A549 (cell line): Measurements from ENCODE around the gene KIF1B. TPM values are rescaled to one million over a fixed set of nuclear protein-coding genes. Genes with fewer than 3 reads are reported as not detected.

ENCODE experiments used
- ATAC-seq, 2 experiments: fragments of 200-7000 bp in 1 of 2; fragments of >200 bp in 1 of 2; cut with Nextera tagmentation in 1 of 2; cut with Tn5 transposase in 1 of 2; 3 replicates each; pipeline versions ENCODE4 v1.8.0 to v1.9.1; 2018 to 2020; ENCODE audit warnings: mild to moderate bottlenecking in 1 of 2, moderate library complexity in 1 of 2
- CTCF ChIA-PET: fragments of 300-600 bp; sonication (Branson Sonifier 250); formaldehyde crosslinking; extraction: SDS; loops from one replicate; lab custom pipeline; 2021; ENCODE audit warnings: antibody characterized with exemption, inconsistent platforms; lab: Yijun Ruan, JAX
- POLR2A ChIA-PET: fragments of 350-600 bp; formaldehyde crosslinking; extraction: SDS; loops from one replicate; lab custom pipeline; 2021; ENCODE audit warnings: antibody characterized with exemption, inconsistent platforms; lab: Yijun Ruan, JAX
- DNase-seq, 2 experiments: peaks; one replicate each; pipeline versions ENCODE4 v3.0.0 to v3.0.0-alpha.2; 2011 to 2016; ENCODE audit warnings: low read depth in 1 of 2, low spot score in 1 of 2
- FAIRE-seq: peaks from 2 replicates; lab custom pipeline; 2011; peaks lifted over from hg19 to GRCh38; lab: Jason Lieb, UNC
- H3K27ac ChIP-seq, 2 experiments: fragments of >200 bp; sonication (Bioruptor Twin); formaldehyde crosslinking; 3 replicates each; pipeline ENCODE4 v1.5.1; 2016 to 2017
- H3K4me1 ChIP-seq: fragments of >200 bp; sonication (Bioruptor Twin); formaldehyde crosslinking; 3 replicates; pipeline ENCODE4 v1.6.1; 2016
- H3K4me2 ChIP-seq: fragments of >200 bp; sonication (Bioruptor Twin); formaldehyde crosslinking; 3 replicates; pipeline ENCODE4 v1.6.1; 2016
- H3K4me3 ChIP-seq: fragments of >200 bp; sonication (Bioruptor Twin); formaldehyde crosslinking; 3 replicates; pipeline ENCODE4 v1.5.1; 2016
- H3K9me3 ChIP-seq: fragments of >200 bp; sonication (Bioruptor Twin); formaldehyde crosslinking; 3 replicates; pipeline ENCODE4 v1.6.1; 2016
- BHLHE40 ChIP-seq: IDR thresholded peaks from 2 replicates; pipeline ENCODE4 v1.6.1; 2012; ENCODE audit warnings: low read depth, low read length, inconsistent platforms
- CEBPB ChIP-seq, 2 experiments: fragments of >200 bp in 1 of 2; sonication (Bioruptor Twin) in 1 of 2; formaldehyde crosslinking in 1 of 2; IDR thresholded peaks; 2 replicates each; pipeline ENCODE4 v1.6.1; 2012 to 2016
- CHD2 ChIP-seq: fragments of 150-350 bp; IDR thresholded peaks from 2 replicates; pipeline ENCODE4 v1.6.1; 2014; ENCODE audit warnings: low read length; ENCODE audit not compliant: partially characterized antibody
- E2F6 ChIP-seq: IDR thresholded peaks from 2 replicates; pipeline ENCODE4 v1.6.1; 2012; ENCODE audit warnings: low read depth, borderline replicate concordance
- EHMT2 ChIP-seq: fragments of 200-600 bp; sonication (generic); IDR thresholded peaks from 2 replicates; pipeline ENCODE4 v1.6.1; 2016; ENCODE audit warnings: antibody characterized with exemption, low read depth, mild to moderate bottlenecking, moderate library complexity
- EP300 ChIP-seq, 2 experiments: fragments of >200 bp; sonication (Bioruptor Twin); formaldehyde crosslinking; IDR thresholded peaks; 2 replicates in 1 of 2; 3 replicates in 1 of 2; pipeline ENCODE4 v1.6.1; 2016 to 2017
- ESRRA ChIP-seq: fragments of 150-350 bp; IDR thresholded peaks from 2 replicates; pipeline ENCODE4 v1.6.1; 2014; ENCODE audit warnings: mild to moderate bottlenecking, low read length, borderline replicate concordance
- FOSB ChIP-seq: fragments of 250-450 bp; sonication (Bioruptor Pico); IDR thresholded peaks from 2 replicates; pipeline ENCODE4 v1.5.0; 2020; ENCODE audit warnings: mild to moderate bottlenecking, moderate library complexity
- FOXS1 ChIP-seq: fragments of 250-450 bp; sonication (Bioruptor Pico); IDR thresholded peaks from 2 replicates; pipeline ENCODE4 v1.5.0; 2020; ENCODE audit warnings: mild to moderate bottlenecking, moderate library complexity
- HDAC2 ChIP-seq: fragments of 200-600 bp; sonication (generic); IDR thresholded peaks from 2 replicates; pipeline ENCODE4 v1.6.1; 2016
- HEYL ChIP-seq: fragments of 250-450 bp; sonication (Bioruptor Pico); IDR thresholded peaks from 2 replicates; pipeline ENCODE4 v1.8.0; 2021; ENCODE audit warnings: mild to moderate bottlenecking, moderate library complexity
- HOXA7 ChIP-seq: fragments of 250-450 bp; sonication (Bioruptor Pico); IDR thresholded peaks from 2 replicates; pipeline ENCODE4 v1.5.0; 2020; ENCODE audit warnings: mild to moderate bottlenecking, moderate library complexity
- HOXB13 ChIP-seq: fragments of 250-450 bp; sonication (Bioruptor Pico); IDR thresholded peaks from 2 replicates; pipeline ENCODE4 v1.5.0; 2020; ENCODE audit warnings: low read depth, mild to moderate bottlenecking, moderate library complexity
- JUN ChIP-seq, 2 experiments: fragments of >200 bp; sonication (Bioruptor Twin); formaldehyde crosslinking; IDR thresholded peaks; 2 replicates in 1 of 2; 3 replicates in 1 of 2; pipeline ENCODE4 v1.6.1; 2016 to 2017
- KDM1A ChIP-seq: fragments of 200-600 bp; sonication (generic); IDR thresholded peaks from 2 replicates; pipeline ENCODE4 v1.6.1; 2016; ENCODE audit warnings: low read depth, mild to moderate bottlenecking
- MAZ ChIP-seq: fragments of 150-350 bp; IDR thresholded peaks from 2 replicates; pipeline ENCODE4 v1.6.1; 2014; ENCODE audit warnings: antibody characterized with exemption, low read depth, low read length, borderline replicate concordance
- MYC ChIP-seq: IDR thresholded peaks from 2 replicates; pipeline ENCODE4 v1.6.1; 2012; ENCODE audit warnings: mild to moderate bottlenecking, inconsistent platforms, low read length, improper control_type of control experiment, borderline replicate concordance
- NFE2L2 ChIP-seq: fragments of 150-350 bp; conservative IDR thresholded peaks from 2 replicates; pipeline ENCODE4 v1.6.1; 2014; ENCODE audit warnings: low read length
- NPAS2 ChIP-seq: fragments of 250-450 bp; sonication (Bioruptor Pico); IDR thresholded peaks from 2 replicates; pipeline ENCODE4 v1.8.0; 2022; ENCODE audit warnings: mild to moderate bottlenecking, moderate library complexity, borderline replicate concordance
- NR3C1 ChIP-seq: fragments of >200 bp; sonication (Bioruptor Twin); formaldehyde crosslinking; IDR thresholded peaks from 3 replicates; pipeline ENCODE4 v1.6.1; 2017
- POLR2A ChIP-seq: IDR thresholded peaks from 2 replicates; pipeline ENCODE4 v1.6.1; 2012; ENCODE audit warnings: mild to moderate bottlenecking, low read length
- RAD21 ChIP-seq, 2 experiments: fragments of >200 bp in 1 of 2; sonication (Bioruptor Twin) in 1 of 2; formaldehyde crosslinking in 1 of 2; IDR thresholded peaks in 1 of 2; conservative IDR thresholded peaks in 1 of 2; 2 replicates in 1 of 2; 3 replicates in 1 of 2; pipeline ENCODE4 v1.6.1; 2012 to 2018; ENCODE audit warnings: inconsistent platforms in 1 of 2
- RARB ChIP-seq: fragments of 250-450 bp; sonication (Bioruptor Pico); IDR thresholded peaks from 2 replicates; pipeline ENCODE4 v1.8.0; 2021; ENCODE audit warnings: mild to moderate bottlenecking, moderate library complexity
- SMC3 ChIP-seq: fragments of >200 bp; sonication (Bioruptor Twin); formaldehyde crosslinking; IDR thresholded peaks from 3 replicates; pipeline ENCODE4 v1.6.1; 2018; ENCODE audit warnings: inconsistent platforms
- ZNF302 ChIP-seq: fragments of 250-450 bp; sonication (Bioruptor Pico); IDR thresholded peaks from 2 replicates; pipeline ENCODE4 v1.9.0; 2021; ENCODE audit warnings: inconsistent platforms, mild to moderate bottlenecking, moderate library complexity
- WGBS: methylation state at CpG from one replicate; pipeline ENCODE4 v1.1.6; 2017; ENCODE audit errors: missing lambda C conversion rate; 5-methylcytosine and 5-hydroxymethylcytosine counted together
- polyA plus RNA-seq, 4 experiments: library from polyadenylated mRNA; depleted of rRNA in 3 of 4; stranded (reverse); fragments of >200 nt; fragmentation: RNase III in 1 of 4; extraction: RNeasy Plus Mini Kit Qiagen cat#74134 plus additional on column Dnase treatment in 1 of 4; gene quantifications; 2 replicates in 3 of 4; 3 replicates in 1 of 4; pipeline ENCODE4 v1.2.3, GENCODE V29; 2011 to 2017
- TF ChIP-seq, protein P1 (sequence below): fragments of 150-350 bp; IDR thresholded peaks from 2 replicates; pipeline ENCODE4 v1.6.1; 2014; ENCODE audit warnings: low read depth, mild to moderate bottlenecking, low read length
- TF ChIP-seq, protein P2 (sequence below): fragments of 250-450 bp; sonication (Bioruptor Pico); IDR thresholded peaks from 2 replicates; pipeline ENCODE4 v1.5.0; 2021; ENCODE audit warnings: mild to moderate bottlenecking, moderate library complexity, borderline replicate concordance

KIF1B gene
- polyA plus RNA-seq, 2 of the 4 experiments (the other 2 are of a cell fraction), result 9.8 to 18.3 TPM

- CTCF ChIA-PET, result interaction anchor here (0.6 to 3.2 kb wide), 4 partner anchors 16 to 237 kb away, joined by 3 to 13 read pairs (median 3); partner anchors contain the start of genes CENPS and KIF1B
- Histone ChIP-seq H3K9me3 (no peaks in the 10 kb centered on the region), H3K27ac (no peak overlapping the region), H3K4me2 (no peak overlapping the region), H3K4me3 (no peak overlapping the region), H3K4me1 (peaks cover 7% of the 10 kb centered on the region; the same call in 2 of the 3 replicates)
- ATAC-seq, result no peak
- no peak for FAIRE-seq
- no peak for TF ChIP-seq MYC
- no peak for TF ChIP-seq FOXS1 (CRISPR knock-in tag)
- TF ChIP-seq NFE2L2, result no peak
- no peak for TF ChIP-seq CHD2
- TF ChIP-seq ZNF302 (CRISPR knock-in tag), result no peak
- no peak for TF ChIP-seq RARB (CRISPR knock-in tag)
- no peak for TF ChIP-seq NR3C1
- TF ChIP-seq KDM1A, result no peak
- TF ChIP-seq NPAS2 (CRISPR knock-in tag), result no peak
- TF ChIP-seq HOXB13 (CRISPR knock-in tag), result no peak
- no peak for TF ChIP-seq HDAC2
- no peak for TF ChIP-seq MAZ
- no peak for TF ChIP-seq EP300 (IDR thresholded peaks at IDR 0.05)
- TF ChIP-seq HEYL (CRISPR knock-in tag), result no peak
- TF ChIP-seq POLR2A, result no peak
- POLR2A ChIA-PET, result no interaction called here
- no peak for DNase-seq
- 68% methylated on average over 6 of the region's 6 CpGs for WGBS
Measured at GRCh38 chr1:10193288-10193687, 17.1 kb upstream of the KIF1B start.

GRCh38 chr1:10195570-10195969 is 14.8 kb upstream of the KIF1B start:
- Histone ChIP-seq H3K9me3 (no peaks in the 10 kb centered on the region), H3K27ac (no peak overlapping the region; a peak in 1 of 6 replicates), H3K4me2 (peak overlapping the region; percentile 28; the same call in 1 of the 3 replicates), H3K4me1 (peaks cover 7% of the 10 kb centered on the region; the same call in 2 of the 3 replicates), H3K4me3 (no peak overlapping the region)
- FAIRE-seq, result no peak
- peak in 1 of 2 experiments; percentile 24; a peak in 2 of 6 replicates for ATAC-seq
- ChIA-PET POLR2A (interaction anchor here (1.5 kb wide), 1 partner anchor 15 kb away, joined by 3 read pairs; the partner anchor contains the start of gene KIF1B), CTCF (interaction anchor here (1.2 kb wide), 1 partner anchor 15 kb away, joined by 6 read pairs; the partner anchor contains the start of gene KIF1B)
- TF ChIP-seq NPAS2 (CRISPR knock-in tag) (no peak), RAD21 (conservative IDR thresholded peaks at IDR 0.05 in 1 of 2, IDR thresholded peaks at IDR 0.05 in 1 of 2) (no peak), JUN (IDR thresholded peaks at IDR 0.05) (no peak), RARB (CRISPR knock-in tag) (no peak), HOXA7 (CRISPR knock-in tag) (no peak), NR3C1 (no peak), CEBPB (IDR thresholded peaks at IDR 0.05) (peak; percentile 67 to 75; a peak in 3 of 4 replicates)
- TF ChIP-seq, protein P1, sequence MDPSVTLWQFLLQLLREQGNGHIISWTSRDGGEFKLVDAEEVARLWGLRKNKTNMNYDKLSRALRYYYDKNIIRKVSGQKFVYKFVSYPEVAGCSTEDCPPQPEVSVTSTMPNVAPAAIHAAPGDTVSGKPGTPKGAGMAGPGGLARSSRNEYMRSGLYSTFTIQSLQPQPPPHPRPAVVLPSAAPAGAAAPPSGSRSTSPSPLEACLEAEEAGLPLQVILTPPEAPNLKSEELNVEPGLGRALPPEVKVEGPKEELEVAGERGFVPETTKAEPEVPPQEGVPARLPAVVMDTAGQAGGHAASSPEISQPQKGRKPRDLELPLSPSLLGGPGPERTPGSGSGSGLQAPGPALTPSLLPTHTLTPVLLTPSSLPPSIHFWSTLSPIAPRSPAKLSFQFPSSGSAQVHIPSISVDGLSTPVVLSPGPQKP, result no peak
- WGBS, result 71% methylated on average over 6 of the region's 6 CpGs
- peak in 1 of 2 experiments; percentile 37 for DNase-seq

GRCh38 chr1:10196976-10197375 is 13.4 kb upstream of the KIF1B start:
- CTCF ChIA-PET, result interaction anchor here (5.4 kb wide), 1 partner anchor 13 kb away, joined by 34 read pairs; the partner anchor contains the start of gene KIF1B
- Histone ChIP-seq H3K4me2 (no peak overlapping the region), H3K27ac (no peak overlapping the region), H3K9me3 (no peaks in the 10 kb centered on the region), H3K4me1 (peaks cover 7% of the 10 kb centered on the region; the same call in 2 of the 3 replicates), H3K4me3 (no peak overlapping the region)
- no peak for ATAC-seq
- POLR2A ChIA-PET, result interaction anchor here (1.5 kb wide), 1 partner anchor 13 kb away, joined by 3 read pairs; the partner anchor contains the start of gene KIF1B
- TF ChIP-seq BHLHE40, result no peak
- TF ChIP-seq EHMT2, result no peak
- no peak for TF ChIP-seq EP300 (IDR thresholded peaks at IDR 0.05)
- no peak for TF ChIP-seq JUN (IDR thresholded peaks at IDR 0.05)
- TF ChIP-seq, protein P2, sequence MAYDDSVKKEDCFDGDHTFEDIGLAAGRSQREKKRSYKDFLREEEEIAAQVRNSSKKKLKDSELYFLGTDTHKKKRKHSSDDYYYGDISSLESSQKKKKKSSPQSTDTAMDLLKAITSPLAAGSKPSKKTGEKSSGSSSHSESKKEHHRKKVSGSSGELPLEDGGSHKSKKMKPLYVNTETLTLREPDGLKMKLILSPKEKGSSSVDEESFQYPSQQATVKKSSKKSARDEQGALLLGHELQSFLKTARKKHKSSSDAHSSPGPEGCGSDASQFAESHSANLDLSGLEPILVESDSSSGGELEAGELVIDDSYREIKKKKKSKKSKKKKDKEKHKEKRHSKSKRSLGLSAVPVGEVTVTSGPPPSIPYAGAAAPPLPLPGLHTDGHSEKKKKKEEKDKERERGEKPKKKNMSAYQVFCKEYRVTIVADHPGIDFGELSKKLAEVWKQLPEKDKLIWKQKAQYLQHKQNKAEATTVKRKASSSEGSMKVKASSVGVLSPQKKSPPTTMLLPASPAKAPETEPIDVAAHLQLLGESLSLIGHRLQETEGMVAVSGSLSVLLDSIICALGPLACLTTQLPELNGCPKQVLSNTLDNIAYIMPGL (CRISPR knock-in tag), result no peak
- TF ChIP-seq FOSB (CRISPR knock-in tag), result no peak
- TF ChIP-seq SMC3, result no peak
- no peak for TF ChIP-seq E2F6
- TF ChIP-seq NR3C1, result no peak
- no peak for TF ChIP-seq ESRRA
- WGBS, result 85% methylated on average over 3 of the region's 3 CpGs
- no peak for FAIRE-seq
- DNase-seq, result no peak
